C4-2B (cell line): Measurements from ENCODE around the gene MAMDC2.

Experiments used
- CTCF ChIP-seq: fragments of 450-650 bp; conservative IDR thresholded peaks from 2 replicates; pipeline ENCODE4 v1.5.1; 2017; ENCODE audit warnings: mild to moderate bottlenecking
- ZFX ChIP-seq: fragments of 450-650 bp; IDR thresholded peaks from 2 replicates; pipeline ENCODE4 v1.6.1; 2017

- TF ChIP-seq CTCF (peak; percentile 36), ZFX (no peak)
These were observed 185.9 kb downstream of the MAMDC2 start for GRCh38 chr9:70229579-70229978.
